Left hindlimb (tissue), 1 donor: ENCODE measurements around the gene BPIFB2.

Experiments
- DNase-seq: peaks from one replicate; pipeline ENCODE4 v3.0.0-alpha.2; 2018

The BPIFB2 gene

GRCh38 chr20:33071198-33071597 is 63.7 kb downstream of the BPIFB2 start:
- DNase-seq, result no peak

GRCh38 chr20:33072362-33072761 is 64.9 kb downstream of the BPIFB2 start:
- no peak for DNase-seq

GRCh38 chr20:33072813-33073212 is 65.3 kb downstream of the BPIFB2 start:
- no peak for DNase-seq
